Brain microvascular endothelial cell (primary cell): Measurements from ENCODE around the gene CS.
"Not testable (repeated sequence)": the region's sequence is repeated elsewhere in the genome, so short reads cannot be mapped to it uniquely, and the experiment has no call there.

Source experiments
- DNase-seq: peaks from one replicate; pipeline ENCODE4 v3.0.0-alpha.2; 2020
- H3K27ac ChIP-seq: fragments of 250-450 bp; sonication (Bioruptor Pico); 2 replicates; pipeline ENCODE4 v1.5.1; 2020; ENCODE audit warnings: mild to moderate bottlenecking, moderate library complexity
- H3K27me3 ChIP-seq: fragments of 250-450 bp; sonication (Bioruptor Pico); replicated peaks from 2 replicates; pipeline ENCODE4 v1.5.1; 2020; ENCODE audit warnings: mild to moderate bottlenecking
- H3K36me3 ChIP-seq: fragments of 250-450 bp; sonication (Bioruptor Pico); replicated peaks from 2 replicates; pipeline ENCODE4 v1.5.1; 2020; ENCODE audit warnings: mild to moderate bottlenecking
- H3K4me3 ChIP-seq: 2 replicates; pipeline ENCODE4 v1.5.1; 2011; ENCODE audit warnings: low read depth, mild to moderate bottlenecking, control low read depth, low read length, moderate library complexity
- CTCF ChIP-seq: IDR thresholded peaks from 2 replicates; pipeline ENCODE4 v1.5.1; 2011; ENCODE audit warnings: low read depth, mild to moderate bottlenecking, moderate library complexity, low read length, control low read depth, inconsistent platforms; ENCODE audit errors: missing control alignments
- in situ Hi-C: cut with HindIII; loops from 2 replicates; pipeline ENCODE4 v1.10.0; 2017; ENCODE audit warnings: low sequenced_read_pairs, low pct_ligation_motif_present

The CS gene

GRCh38 chr12:56338308-56339157, 38.4 kb upstream of the CS start, which contains the start of gene IL23A:
Gene IL23A, plus strand, starts transcription at chr12:56338884. Its CDS starts 161 bp downstream, at chr12:56339045.
- DNase-seq: no peak
- H3K4me3 ChIP-seq: no peak within 1 kb of the TSS
- H3K27me3 ChIP-seq: no peaks in the 10 kb centered on the region
- in situ Hi-C loops: no loop called here
- no peak for TF ChIP-seq CTCF
- no peak within 1 kb of the TSS for H3K27ac ChIP-seq
- peaks cover 14% of the 10 kb centered on the region for H3K36me3 ChIP-seq

GRCh38 chr12:56337753-56338251, 37.7 kb upstream of the CS start:
- Histone ChIP-seq H3K27ac (no peak overlapping the region), H3K4me3 (no peak overlapping the region), H3K36me3 (peaks cover 7% of the 10 kb centered on the region), H3K27me3 (no peaks in the 10 kb centered on the region)
- no peak for TF ChIP-seq CTCF
- DNase-seq: no peak
- in situ Hi-C loops: no loop called here

- no peak for DNase-seq
- H3K4me3 ChIP-seq: no peak overlapping the region
Measured at GRCh38 chr12:56336361-56337167, 36.4 kb upstream of the CS start.

GRCh38 chr12:56335527-56335926, 35.4 kb upstream of the CS start:
- H3K27me3 ChIP-seq, H3K4me3 ChIP-seq, DNase-seq, H3K27ac ChIP-seq, in situ Hi-C loops, H3K36me3 ChIP-seq: not testable (repeated sequence)

More at GRCh38 chr12:56336361-56337167, 36.4 kb upstream of the CS start:
- in situ Hi-C loops: no loop called here
- TF ChIP-seq CTCF: no peak
- peaks cover under 1% of the 10 kb centered on the region for H3K36me3 ChIP-seq
- no peak overlapping the region for H3K27ac ChIP-seq
- H3K27me3 ChIP-seq: no peaks in the 10 kb centered on the region

- TF ChIP-seq CTCF: no peak
- no peak for DNase-seq
- Histone ChIP-seq H3K36me3 (no peaks in the 10 kb centered on the region), H3K27me3 (no peaks in the 10 kb centered on the region), H3K27ac (peak overlapping the region; percentile 98), H3K4me3 (peak overlapping the region; percentile 67)
- in situ Hi-C loops: no loop called here
Measured at GRCh38 chr12:56334490-56334793, 34.3 kb upstream of the CS start.

- no peaks in the 10 kb centered on the region for H3K27me3 ChIP-seq
- H3K27ac ChIP-seq: peak within 1 kb of the TSS; percentile 98
- in situ Hi-C loops: no loop called here
- no peaks in the 10 kb centered on the region for H3K36me3 ChIP-seq
- TF ChIP-seq CTCF: peak; percentile 77
- peak within 1 kb of the TSS; percentile 67 for H3K4me3 ChIP-seq
- DNase-seq: peak; percentile 98
Measured at GRCh38 chr12:56333679-56334489, 33.8 kb upstream of the CS start, which contains the start of gene PAN2. Gene PAN2, minus strand, starts transcription at chr12:56334000. Its CDS starts 906 bp downstream, at chr12:56333094.
